OCI-LY7 (cell line): ENCODE measurements around the gene THAP7. TPM values are rescaled to one million over a fixed set of nuclear protein-coding genes. Genes with fewer than 3 reads are reported as not detected.
A peak's percentile ranks its signal among the peaks of the same experiment; 100 is the strongest.

Experiments
- BruUV-seq: library from RNA; stranded (reverse); fragments of 400-500 nt; replicated peaks from 2 replicates; lab custom pipeline; 2021; lab: Mats Ljungman, UMichigan
- CTCF ChIA-PET: fragments of 300-600 bp; sonication (Branson Sonifier 250); formaldehyde crosslinking; loops from one replicate; lab custom pipeline; 2022; ENCODE audit warnings: antibody characterized with exemption; ENCODE audit not compliant: unreplicated experiment; lab: Charles Lee
- POLR2A ChIA-PET: fragments of 300-600 bp; sonication (Branson Sonifier 250); formaldehyde crosslinking; loops from one replicate; lab custom pipeline; 2022; ENCODE audit warnings: antibody characterized with exemption; lab: Charles Lee
- DNase-seq: peaks from one replicate; pipeline ENCODE4 v3.0.0-alpha.2; 2015; ENCODE audit warnings: low spot score
- H2AFZ ChIP-seq: fragments of 200-600 bp; sonication (generic), shearing (Covaris generic); 2 replicates; pipeline ENCODE4 v1.6.1; 2014; ENCODE audit warnings: mild to moderate bottlenecking, antibody characterized with exemption, low read length, moderate library complexity
- H3K27ac ChIP-seq: fragments of 200-600 bp; sonication (generic); 2 replicates; pipeline ENCODE4 v1.5.1; 2014; ENCODE audit warnings: mixed run types, low read depth, mild to moderate bottlenecking, moderate library complexity, low read length, inconsistent platforms; ENCODE audit not compliant: poor library complexity, severe bottlenecking
- H3K36me3 ChIP-seq: fragments of 200-600 bp; sonication (generic); 2 replicates; pipeline ENCODE4 v1.6.1; 2014; ENCODE audit warnings: mild to moderate bottlenecking, antibody characterized with exemption, low read length, moderate library complexity, mixed read lengths; ENCODE audit not compliant: insufficient read depth
- H3K4me1 ChIP-seq: fragments of 200-600 bp; sonication (generic); 2 replicates; pipeline ENCODE4 v1.5.1; 2014; ENCODE audit warnings: mild to moderate bottlenecking, low read length; ENCODE audit not compliant: insufficient read depth, poor library complexity, severe bottlenecking
- H3K4me2 ChIP-seq: fragments of 200-600 bp; sonication (generic); 2 replicates; pipeline ENCODE4 v1.6.1; 2014; ENCODE audit warnings: mild to moderate bottlenecking, low read length
- H3K4me3 ChIP-seq: fragments of 200-600 bp; sonication (generic); 2 replicates; pipeline ENCODE4 v1.5.1; 2014; ENCODE audit warnings: mild to moderate bottlenecking, low read depth, low read length; ENCODE audit not compliant: poor library complexity, severe bottlenecking
- H3K79me2 ChIP-seq: fragments of 200-600 bp; sonication (generic); 2 replicates; pipeline ENCODE4 v1.6.1; 2016; ENCODE audit warnings: low read depth, mild to moderate bottlenecking, low read length, moderate library complexity, mixed read lengths; ENCODE audit not compliant: insufficient read depth
- H3K9me2 ChIP-seq: fragments of 200-600 bp; sonication (generic); 2 replicates; pipeline ENCODE4 v1.6.1; 2016; ENCODE audit warnings: mild to moderate bottlenecking, low read length, mixed read lengths; ENCODE audit not compliant: insufficient read depth
- H3K9me3 ChIP-seq: fragments of 200-600 bp; sonication (generic); 2 replicates; pipeline ENCODE4 v1.6.1; 2014; ENCODE audit warnings: mild to moderate bottlenecking, mixed run types, low read length, mixed read lengths
- H4K20me1 ChIP-seq: fragments of 200-600 bp; sonication (generic); 2 replicates; pipeline ENCODE4 v1.6.1; 2014; ENCODE audit warnings: mild to moderate bottlenecking, antibody characterized with exemption, low read length, moderate library complexity, mixed read lengths; ENCODE audit not compliant: insufficient read depth
- CTCF ChIP-seq: fragments of 200-600 bp; sonication (generic); conservative IDR thresholded peaks from 2 replicates; pipeline ENCODE4 v1.5.1; 2014; ENCODE audit warnings: mild to moderate bottlenecking, antibody characterized with exemption, low read length, moderate library complexity, mixed read lengths
- EZH2phosphoT487 ChIP-seq: fragments of 200-600 bp; sonication (generic); IDR thresholded peaks from 2 replicates; pipeline ENCODE4 v1.6.1; 2018; ENCODE audit warnings: low read depth, borderline replicate concordance, mild to moderate bottlenecking, mixed run types, antibody characterized with exemption, low read length, moderate library complexity, mixed read lengths
- intact Hi-C: fragments of 100-400 bp; cut with micrococcal nuclease; formaldehyde crosslinking; loops from one replicate; pipeline ENCODE4 v1.10.0; 2022; ENCODE audit not compliant: unreplicated experiment
- total RNA-seq, 2 experiments: library from RNA; depleted of rRNA in 1 of 2; stranded (reverse); fragments of >200 nt in 1 of 2; shearing (Covaris generic) in 1 of 2; gene quantifications; 2 replicates each; pipeline ENCODE4 v1.2.3, GENCODE V29; 2014 to 2022

THAP7 gene
- total RNA-seq, 2 experiments from 2014 or later: 36.3 to 73.0 TPM

GRCh38 chr22:21013657-21014201 lies 11.8 kb upstream of the THAP7 start:
- intact Hi-C loops: no loop called here
- POLR2A ChIA-PET: interaction anchor here (0.9 kb wide), 1 partner anchor 11 kb away, joined by 4 read pairs; no protein-coding TSS in a partner anchor
- no peak for TF ChIP-seq EZH2phosphoT487
- TF ChIP-seq CTCF: no peak
- H3K27ac ChIP-seq: no peak overlapping the region
- peak overlapping the region; percentile 77 for H2AFZ ChIP-seq
- H3K9me2 ChIP-seq: no peaks in the 10 kb centered on the region
- no peaks in the 10 kb centered on the region for H3K36me3 ChIP-seq
- peak overlapping the region; percentile 68 for H3K4me3 ChIP-seq
- peak overlapping the region; percentile 77 for H3K4me2 ChIP-seq
- peaks cover 15% of the 10 kb centered on the region for H3K4me1 ChIP-seq
- no peaks in the 10 kb centered on the region for H3K9me3 ChIP-seq
- BruUV-seq: no TSS peak
- H3K79me2 ChIP-seq: no peaks in the 10 kb centered on the region
- DNase-seq: no peak
- CTCF ChIA-PET: no interaction called here
- H4K20me1 ChIP-seq: no peaks in the 10 kb centered on the region

- Histone ChIP-seq H3K27ac (no peak overlapping the region), H3K4me3 (no peak overlapping the region), H4K20me1 (no peaks in the 10 kb centered on the region), H3K9me2 (no peaks in the 10 kb centered on the region), H3K36me3 (no peaks in the 10 kb centered on the region), H3K79me2 (no peaks in the 10 kb centered on the region), H3K4me1 (peaks cover 15% of the 10 kb centered on the region), H3K4me2 (peak overlapping the region; percentile 77; the same call in 1 of the 2 replicates), H2AFZ (no peak overlapping the region), H3K9me3 (no peaks in the 10 kb centered on the region)
- CTCF ChIA-PET: interaction anchor here (1.5 kb wide), 1 partner anchor 9 kb away, joined by 6 read pairs; no protein-coding TSS in a partner anchor
- TF ChIP-seq EZH2phosphoT487 (no peak), CTCF (no peak)
- intact Hi-C loops: no loop called here
- no TSS peak for BruUV-seq
- POLR2A ChIA-PET: interaction anchor here (0.9 kb wide), 1 partner anchor 10 kb away, joined by 4 read pairs; no protein-coding TSS in a partner anchor
- DNase-seq: no peak
Observed at GRCh38 chr22:21012446-21013407, 10.8 kb upstream of the THAP7 start.
